Esophagus (tissue), 2 donors: ENCODE results near the gene ALOX15B. TPM values are rescaled to one million over a fixed set of nuclear protein-coding genes. Genes with fewer than 3 reads are reported as not detected.
"Not testable (repeated sequence)": the region's sequence is repeated elsewhere in the genome, so short reads cannot be mapped to it uniquely, and the experiment has no call there.

ENCODE experiments used
- H3K27ac ChIP-seq, 2 donors: one replicate each; pipeline ENCODE4 v1.5.1; 2013; ENCODE audit warnings: low read depth in 2 of 2, mild to moderate bottlenecking in 2 of 2, inconsistent platforms in 1 of 2, low read length in 1 of 2, moderate library complexity in 1 of 2
- H3K27me3 ChIP-seq, 2 donors: one replicate each; pipeline ENCODE4 v1.6.1; 2013; ENCODE audit warnings: low read length in 2 of 2, control low read depth in 1 of 2, mild to moderate bottlenecking in 1 of 2; ENCODE audit not compliant: insufficient read depth in 2 of 2, control insufficient read depth in 1 of 2
- H3K36me3 ChIP-seq, 2 donors: one replicate each; pipeline ENCODE4 v1.6.1; 2013; ENCODE audit warnings: low read length in 1 of 2; ENCODE audit not compliant: control insufficient read depth in 2 of 2, insufficient read depth in 2 of 2
- H3K4me1 ChIP-seq, 2 donors: one replicate each; pipeline ENCODE4 v1.6.1; 2013; ENCODE audit warnings: low read length in 1 of 2; ENCODE audit not compliant: control insufficient read depth in 2 of 2, insufficient read depth in 2 of 2
- H3K4me3 ChIP-seq, 2 donors: one replicate each; pipeline ENCODE4 v1.5.1; 2013; ENCODE audit warnings: low read length in 2 of 2, mild to moderate bottlenecking in 2 of 2, low read depth in 1 of 2, moderate library complexity in 1 of 2
- H3K9me3 ChIP-seq, 2 donors: one replicate each; pipeline ENCODE4 v1.6.1; 2013; ENCODE audit warnings: mild to moderate bottlenecking in 2 of 2, low read depth in 1 of 2, low read length in 1 of 2, moderate library complexity in 1 of 2; ENCODE audit not compliant: control insufficient read depth in 2 of 2, insufficient read depth in 1 of 2
- WGBS, 2 donors: extraction: QIAGEN DNeasy Blood & Tissue Kit; methylation state at CpG; one replicate each; pipeline ENCODE4 v1.1.7; 2013; 5-methylcytosine and 5-hydroxymethylcytosine counted together
- polyA plus RNA-seq, 2 donors: library from polyadenylated mRNA; stranded (reverse); fragments of 200-250 nt; gene quantifications; one replicate each; pipeline ENCODE4 v1.2.3, GENCODE V29; 2013
- donor health status: healthy with polysubstance abuse.
- donor health status: Bipolar disorder and iron deficiency.

Gene ALOX15B
- polyA plus RNA-seq, 2 donors, result 22.8 to 24.7 TPM

DNA sequence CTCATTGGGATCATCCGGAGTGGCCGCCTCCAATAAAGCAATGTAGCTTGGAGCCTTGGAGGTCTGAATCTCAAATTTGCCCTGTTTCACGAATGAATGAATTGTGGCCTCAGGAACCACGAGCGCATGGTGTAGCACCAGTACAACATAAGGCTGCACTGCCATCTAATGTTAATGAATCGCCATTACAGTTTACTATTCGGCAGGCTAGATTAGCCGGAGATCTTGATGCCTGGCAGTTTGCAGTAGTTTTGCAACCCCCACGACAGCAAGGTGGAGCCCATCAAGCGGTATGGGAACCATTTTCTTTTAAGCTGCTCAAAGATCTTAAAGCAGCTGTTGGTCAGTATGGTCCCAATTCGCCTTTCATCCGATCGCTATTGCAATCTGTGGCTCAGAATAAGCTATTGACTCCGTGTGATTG, 18.8 kb downstream of the ALOX15B start:
- no peak overlapping the region for H3K27ac ChIP-seq
- peaks cover 0 to 2% of the 10 kb centered on the region in 2 donors for H3K4me1 ChIP-seq
- H3K9me3 ChIP-seq, result no peaks in the 10 kb centered on the region
- WGBS, 2 donors, result 7 to 8% methylated on average over 14 of the region's 14 CpGs
- H3K36me3 ChIP-seq, result no peaks in the 10 kb centered on the region
- H3K27me3 ChIP-seq, result peaks cover 0 to 5% of the 10 kb centered on the region in 2 donors
- H3K4me3 ChIP-seq, result no peak overlapping the region

DNA sequence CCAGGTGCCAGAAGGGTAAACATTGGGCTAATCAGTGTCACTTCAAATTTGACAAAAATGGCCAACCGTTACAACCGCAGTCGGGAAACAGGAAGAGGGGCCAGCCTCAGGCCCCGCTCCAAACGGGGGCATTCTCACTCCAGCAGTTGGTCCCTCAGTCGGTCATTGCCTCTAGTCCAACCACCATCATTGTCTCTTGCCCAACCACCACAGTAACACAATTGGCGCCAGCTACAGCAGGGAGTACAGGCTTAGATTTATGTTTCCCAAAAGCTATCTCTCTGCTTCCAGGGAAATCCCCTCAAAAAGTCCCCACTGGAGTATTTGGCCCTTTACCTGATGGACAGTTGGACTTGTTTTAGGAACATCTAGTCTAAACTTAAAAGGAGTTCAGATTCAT, 20.3 kb downstream of the ALOX15B start:
- H3K4me3 ChIP-seq, result no peak overlapping the region
- H3K36me3 ChIP-seq, result no peaks in the 10 kb centered on the region
- 9 to 12% methylated on average over 7 of the region's 7 CpGs for WGBS, 2 donors
- no peak overlapping the region for H3K27ac ChIP-seq
- H3K9me3 ChIP-seq, result no peaks in the 10 kb centered on the region
- H3K4me1 ChIP-seq, result peaks cover 0 to 2% of the 10 kb centered on the region in 2 donors
- peaks cover 0 to 5% of the 10 kb centered on the region in 2 donors for H3K27me3 ChIP-seq

DNA sequence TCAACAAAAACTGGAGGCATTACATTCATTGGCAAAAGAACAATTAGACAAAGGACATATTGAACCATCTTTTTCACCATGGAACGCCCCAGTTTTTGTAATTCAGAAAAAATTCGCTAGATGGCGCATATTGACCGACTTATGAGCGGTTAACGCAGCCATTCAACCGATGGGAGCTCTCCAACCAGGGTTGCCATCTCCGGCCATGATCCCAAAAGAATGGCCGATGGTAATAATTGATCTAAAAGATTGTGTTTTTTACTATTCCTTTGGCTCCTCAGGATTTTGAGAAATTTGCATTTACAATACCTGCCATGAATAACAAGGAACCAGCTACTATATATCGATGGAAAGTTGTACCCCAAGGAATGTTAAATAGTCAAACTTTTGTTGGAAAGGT, 21.4 kb downstream of the ALOX15B start:
- Histone ChIP-seq H3K9me3 (no peaks in the 10 kb centered on the region), H3K27ac (no peak overlapping the region), H3K4me3 (no peak overlapping the region), H3K4me1 (peaks cover 0 to 2% of the 10 kb centered on the region in 2 donors), H3K27me3 (peaks cover 0 to 5% of the 10 kb centered on the region in 2 donors), H3K36me3 (no peaks in the 10 kb centered on the region)
- 6% methylated on average over 10 of the region's 10 CpGs for WGBS, 2 donors

DNA sequence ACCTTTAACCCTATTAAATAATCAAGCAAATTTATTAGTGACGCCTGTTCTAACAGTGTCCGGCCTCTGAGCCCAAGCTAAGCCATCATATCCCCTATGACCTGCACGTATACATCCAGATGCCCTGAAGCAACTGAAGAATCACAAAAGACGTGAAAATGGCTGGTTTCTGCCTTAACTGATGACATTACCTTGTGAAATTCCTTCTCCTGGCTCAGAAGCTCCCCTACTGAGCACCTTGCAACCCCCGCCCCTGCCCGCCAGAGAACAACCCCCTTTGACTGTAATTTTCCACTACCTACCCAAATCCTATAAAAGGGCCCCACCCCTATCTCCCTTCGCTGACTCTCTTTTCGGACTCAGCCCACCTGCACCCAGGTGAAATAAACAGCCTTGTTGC, 23.0 kb downstream of the ALOX15B start:
- not testable (repeated sequence) for H3K27me3 ChIP-seq, H3K27ac ChIP-seq, H3K4me1 ChIP-seq, H3K4me3 ChIP-seq, H3K36me3 ChIP-seq, H3K9me3 ChIP-seq
- WGBS, 2 donors, result 55 to 56% methylated on average over 7 to 8 of the region's 8 CpGs

DNA sequence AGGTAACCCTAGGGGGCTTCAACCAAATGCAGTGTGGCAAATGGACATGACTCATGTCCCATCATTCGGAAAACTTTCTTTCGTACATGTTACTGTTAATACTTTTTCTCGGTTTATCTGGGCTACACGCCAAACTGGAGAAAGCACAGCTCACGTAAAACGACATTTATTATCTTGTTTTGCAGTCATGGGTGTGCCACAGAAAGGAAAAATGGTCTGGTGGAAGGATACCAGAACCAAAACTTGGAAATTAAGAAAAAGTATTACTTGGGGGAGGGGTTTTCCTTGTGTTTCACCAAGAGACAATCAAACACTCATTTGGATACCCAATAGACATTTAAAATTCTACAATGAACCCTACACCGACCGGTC, 23.6 kb downstream of the ALOX15B start:
- Histone ChIP-seq H3K27ac (no peak overlapping the region), H3K36me3 (no peaks in the 10 kb centered on the region), H3K4me1 (peaks cover 0 to 6% of the 10 kb centered on the region in 2 donors), H3K4me3 (peak overlapping the region in 1 of 2 donors; percentile 19), H3K27me3 (peaks cover 0 to 5% of the 10 kb centered on the region in 2 donors), H3K9me3 (no peaks in the 10 kb centered on the region)
- 14 to 16% methylated on average over 8 of the region's 8 CpGs for WGBS, 2 donors

DNA sequence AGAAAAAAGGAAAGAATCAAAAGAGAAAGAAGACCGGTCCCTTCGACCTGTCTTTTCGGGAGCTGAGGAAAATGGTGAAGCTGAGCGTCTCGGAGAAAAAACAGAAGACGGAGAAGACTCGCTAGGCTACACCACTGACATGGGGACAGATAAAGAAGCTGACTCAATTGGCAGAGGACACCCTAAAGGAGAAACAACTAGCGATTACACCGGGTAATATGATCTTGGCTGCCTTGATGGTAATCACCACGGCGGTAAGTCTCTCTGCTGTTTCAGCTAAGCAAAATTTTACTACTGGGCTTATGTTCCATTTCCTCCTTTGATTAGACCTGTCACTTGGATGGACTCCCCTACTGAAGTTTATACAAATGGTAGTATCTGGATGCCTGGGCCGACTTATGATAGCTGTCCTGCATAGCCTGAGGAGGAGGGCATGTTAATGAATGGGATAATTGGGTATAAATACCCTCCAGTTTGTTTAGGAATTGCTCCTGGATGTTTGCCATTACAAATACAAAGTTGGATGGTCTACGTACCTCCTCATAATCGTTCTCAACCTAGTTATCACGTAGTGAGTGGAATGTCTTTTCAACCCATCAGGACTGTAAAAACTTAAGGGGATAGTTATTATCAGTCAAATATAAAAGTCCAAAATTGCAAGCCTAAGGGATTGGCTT, 24.1 kb downstream of the ALOX15B start:
- 15 to 22% methylated on average over 15 of the region's 15 CpGs for WGBS, 2 donors
- Histone ChIP-seq H3K4me1 (peaks cover 0 to 8% of the 10 kb centered on the region in 2 donors), H3K36me3 (no peaks in the 10 kb centered on the region), H3K4me3 (peak overlapping the region; percentile 1 to 19), H3K27me3 (peaks cover 0 to 5% of the 10 kb centered on the region in 2 donors), H3K9me3 (no peaks in the 10 kb centered on the region), H3K27ac (no peak overlapping the region)

DNA sequence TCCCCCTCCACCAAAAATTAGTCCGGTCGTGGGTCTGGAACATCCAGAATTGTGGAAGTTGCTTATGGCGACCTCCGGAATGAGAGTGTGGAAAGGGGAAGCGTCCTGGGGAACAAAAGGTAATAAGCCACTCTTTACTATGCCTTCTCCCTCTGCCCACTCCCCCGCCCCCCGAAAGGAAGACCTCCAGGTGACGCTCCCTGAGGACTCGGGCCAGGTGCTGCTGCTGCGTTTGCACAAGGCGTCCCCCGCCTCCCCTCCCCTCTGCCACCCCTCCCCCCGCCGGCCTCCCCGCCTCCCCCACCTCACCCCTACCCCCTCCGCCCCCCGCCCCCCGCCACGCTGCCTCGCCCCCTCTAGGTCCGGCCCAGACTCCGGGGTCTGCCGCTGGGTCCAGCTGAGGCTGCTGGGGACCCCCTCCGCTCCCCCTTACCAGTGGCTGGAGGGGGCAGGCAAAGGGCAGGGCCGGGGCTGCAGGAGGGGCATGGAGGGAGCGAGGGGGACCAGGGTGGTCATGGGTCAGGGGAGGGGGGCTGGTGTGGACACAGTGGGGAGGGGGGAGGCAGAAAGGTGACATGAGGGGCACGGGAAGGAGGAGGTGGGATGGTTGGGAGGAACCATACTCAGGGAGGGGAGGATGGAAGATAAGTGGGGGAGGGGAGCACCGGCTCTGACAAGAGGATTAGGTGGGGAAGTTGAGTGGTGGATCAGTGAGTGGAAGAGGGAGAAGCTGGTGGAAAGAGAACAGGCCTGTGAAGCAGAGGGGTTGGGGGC, 25.1 kb downstream of the ALOX15B start:
- no peaks in the 10 kb centered on the region for H3K36me3 ChIP-seq
- H3K4me1 ChIP-seq, result peaks cover 2 to 10% of the 10 kb centered on the region in 2 donors
- H3K9me3 ChIP-seq, result no peaks in the 10 kb centered on the region
- H3K27me3 ChIP-seq, result peaks cover 0 to 5% of the 10 kb centered on the region in 2 donors
- no peak overlapping the region for H3K4me3 ChIP-seq
- H3K27ac ChIP-seq, result no peak overlapping the region
- 16 to 19% methylated on average over 17 to 21 of the region's 28 CpGs for WGBS, 2 donors

DNA sequence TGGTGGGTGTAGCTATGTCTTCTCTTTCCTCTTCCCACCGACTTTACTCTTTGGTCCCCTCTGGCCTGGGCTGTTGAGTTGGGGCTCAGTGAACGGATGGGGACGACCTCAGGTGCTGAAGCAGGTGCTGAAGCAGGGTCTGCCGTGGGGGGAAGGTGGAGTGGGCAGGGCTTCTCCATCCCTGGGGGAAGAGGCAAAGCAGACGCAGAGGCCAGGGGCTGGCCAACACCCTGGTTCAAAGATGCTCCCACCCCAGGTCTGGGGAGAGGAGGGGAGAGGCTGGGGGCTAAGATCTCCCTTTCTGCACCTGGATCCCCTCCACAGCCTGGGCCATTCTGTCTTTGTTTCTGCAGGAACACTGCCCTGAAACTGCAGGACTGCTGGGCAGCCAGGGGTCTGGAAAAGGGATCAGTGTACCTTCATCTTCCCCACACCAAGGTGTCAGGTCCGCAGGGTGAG, 25.7 kb downstream of the ALOX15B start:
- H3K9me3 ChIP-seq, result no peaks in the 10 kb centered on the region
- WGBS, 2 donors, result 42 to 54% methylated on average over 6 of the region's 6 CpGs
- H3K36me3 ChIP-seq, result no peaks in the 10 kb centered on the region
- H3K27ac ChIP-seq, result no peak overlapping the region
- H3K4me1 ChIP-seq, result peaks cover 6 to 16% of the 10 kb centered on the region in 2 donors
- peaks cover 0 to 5% of the 10 kb centered on the region in 2 donors for H3K27me3 ChIP-seq
- no peak overlapping the region for H3K4me3 ChIP-seq

DNA sequence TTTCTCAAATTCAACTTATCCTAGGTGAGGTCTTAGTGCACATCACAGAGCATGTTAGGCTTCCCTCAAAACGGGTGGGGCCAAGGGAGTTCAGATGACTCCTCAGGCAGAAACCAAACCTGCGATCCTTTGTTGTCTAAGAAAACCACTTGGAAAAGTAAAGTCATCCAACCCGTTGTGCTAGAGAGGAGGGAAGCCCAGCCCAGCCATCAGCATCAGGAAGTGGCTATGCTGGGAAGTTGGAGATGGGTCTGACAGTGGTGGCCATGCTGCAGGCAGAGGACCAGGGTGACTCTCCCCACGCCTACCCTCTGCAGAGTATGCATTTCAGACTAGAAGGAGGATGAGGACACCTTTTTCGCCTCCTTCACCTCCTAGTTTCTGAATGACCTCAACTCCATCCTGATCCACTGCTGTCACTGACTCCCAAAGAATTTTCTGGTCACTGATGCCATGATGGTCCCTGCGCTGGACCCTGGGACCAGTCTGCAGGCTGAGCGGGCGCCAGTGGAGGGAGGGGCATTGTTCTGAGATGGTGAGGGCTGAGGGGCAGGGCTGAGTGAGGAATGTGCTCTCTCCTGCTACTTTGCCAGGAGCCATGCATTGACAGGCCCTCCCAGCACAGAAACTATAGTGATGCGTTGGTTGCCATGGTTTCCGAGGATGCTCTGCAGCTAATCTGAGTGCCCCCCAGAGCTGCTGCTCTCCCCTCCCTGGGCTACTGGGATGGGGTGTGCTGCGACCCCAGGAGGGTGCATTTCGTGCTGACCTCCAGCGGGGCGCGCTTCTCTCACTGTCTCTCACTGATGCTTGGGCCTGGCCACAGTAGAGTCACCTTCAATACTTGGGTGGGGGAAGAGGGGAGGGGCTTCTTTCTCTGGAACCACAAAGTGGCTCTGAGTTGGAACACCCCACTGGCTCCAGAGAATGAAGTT, 28.2 kb downstream of the ALOX15B start:
- Histone ChIP-seq H3K27ac (peak overlapping the region in 1 of 2 donors; percentile 57), H3K9me3 (no peaks in the 10 kb centered on the region), H3K4me3 (no peak overlapping the region), H3K4me1 (peaks cover 6 to 17% of the 10 kb centered on the region in 2 donors), H3K36me3 (no peaks in the 10 kb centered on the region), H3K27me3 (no peaks in the 10 kb centered on the region)
- WGBS, 2 donors, result 70 to 71% methylated on average over 15 of the region's 15 CpGs
